Measurements from ENCODE around the gene A2M. TPM values are rescaled to one million over a fixed set of nuclear protein-coding genes. Genes with fewer than 3 reads are reported as not detected.
A peak's percentile ranks its signal among the peaks of the same experiment; 100 is the strongest.

The A2M gene
- total and polyA plus RNA-seq, 2 of the 13 experiments (the other 11 are each of a cell fraction or from before 2014, with no cell fraction given) = 2,807 to 6,551 TPM

DNA sequence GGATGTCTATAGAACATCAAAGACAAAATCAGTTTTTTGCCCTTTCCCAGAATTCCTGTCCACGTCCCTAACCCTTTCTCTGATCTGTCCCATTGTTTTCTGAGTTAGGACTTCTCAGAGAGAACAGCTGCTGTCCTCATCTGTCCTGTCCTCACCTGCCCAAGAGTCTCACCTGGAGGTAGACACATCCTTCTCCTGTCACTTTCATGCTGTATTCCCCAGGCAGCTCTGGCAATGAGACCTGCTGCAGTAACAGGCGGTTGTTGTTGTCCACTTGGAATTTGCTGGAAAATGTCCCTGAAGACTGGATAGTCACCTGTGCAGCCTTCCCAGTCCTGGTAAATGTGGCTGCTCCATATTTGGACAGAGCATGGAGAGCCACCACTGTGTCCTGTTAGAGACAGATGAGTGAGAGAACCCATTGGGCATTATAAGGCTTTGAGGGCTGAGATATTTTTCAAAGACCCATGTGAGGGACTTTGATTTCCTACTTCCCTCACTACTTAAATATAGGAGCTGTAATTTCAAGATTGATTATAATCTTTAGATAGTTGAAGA is 43.2 kb downstream of the A2M start (continued):
- TF ChIP-seq, protein P1, sequence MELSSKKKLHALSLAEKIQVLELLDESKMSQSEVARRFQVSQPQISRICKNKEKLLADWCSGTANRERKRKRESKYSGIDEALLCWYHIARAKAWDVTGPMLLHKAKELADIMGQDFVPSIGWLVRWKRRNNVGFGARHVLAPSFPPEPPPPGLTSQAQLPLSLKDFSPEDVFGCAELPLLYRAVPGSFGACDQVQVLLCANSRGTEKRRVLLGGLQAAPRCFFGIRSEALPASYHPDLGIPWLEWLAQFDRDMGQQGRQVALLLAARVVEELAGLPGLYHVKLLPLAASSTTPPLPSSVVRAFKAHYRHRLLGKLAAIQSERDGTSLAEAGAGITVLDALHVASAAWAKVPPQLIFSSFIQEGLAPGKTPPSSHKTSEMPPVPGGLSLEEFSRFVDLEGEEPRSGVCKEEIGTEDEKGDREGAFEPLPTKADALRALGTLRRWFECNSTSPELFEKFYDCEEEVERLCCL (CRISPR knock-in tag; IDR thresholded peaks at IDR 0.05; ENCODE audit: borderline replicate concordance) = no peak
- TF ChIP-seq TRIM22 (IDR thresholded peaks at IDR 0.05) = no peak
- TF ChIP-seq ZBTB7B (CRISPR knock-in tag; IDR thresholded peaks at IDR 0.05) = no peak
- TF ChIP-seq HNRNPUL1 (IDR thresholded peaks at IDR 0.05; ENCODE audit: low read depth, low read length) = no peak
- no peak for TF ChIP-seq MAX (IDR thresholded peaks at IDR 0.05)
- TF ChIP-seq ZNF747 (CRISPR knock-in tag; IDR thresholded peaks at IDR 0.05; ENCODE audit: borderline replicate concordance) = no peak
- TF ChIP-seq PRMT3 (CRISPR knock-in tag; IDR thresholded peaks at IDR 0.05; ENCODE audit: borderline replicate concordance, low read depth) = no peak
- 0 out of 2 replicates have a peak, but pooled peaks have one; percentile 44 for TF ChIP-seq ZNF772 (CRISPR knock-in tag; IDR thresholded peaks at IDR 0.05)
- no peak for TF ChIP-seq SRF (IDR thresholded peaks at IDR 0.05; ENCODE audit: low read depth, low read length)
- TF ChIP-seq, protein P2, sequence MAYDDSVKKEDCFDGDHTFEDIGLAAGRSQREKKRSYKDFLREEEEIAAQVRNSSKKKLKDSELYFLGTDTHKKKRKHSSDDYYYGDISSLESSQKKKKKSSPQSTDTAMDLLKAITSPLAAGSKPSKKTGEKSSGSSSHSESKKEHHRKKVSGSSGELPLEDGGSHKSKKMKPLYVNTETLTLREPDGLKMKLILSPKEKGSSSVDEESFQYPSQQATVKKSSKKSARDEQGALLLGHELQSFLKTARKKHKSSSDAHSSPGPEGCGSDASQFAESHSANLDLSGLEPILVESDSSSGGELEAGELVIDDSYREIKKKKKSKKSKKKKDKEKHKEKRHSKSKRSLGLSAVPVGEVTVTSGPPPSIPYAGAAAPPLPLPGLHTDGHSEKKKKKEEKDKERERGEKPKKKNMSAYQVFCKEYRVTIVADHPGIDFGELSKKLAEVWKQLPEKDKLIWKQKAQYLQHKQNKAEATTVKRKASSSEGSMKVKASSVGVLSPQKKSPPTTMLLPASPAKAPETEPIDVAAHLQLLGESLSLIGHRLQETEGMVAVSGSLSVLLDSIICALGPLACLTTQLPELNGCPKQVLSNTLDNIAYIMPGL (CRISPR knock-in tag; IDR thresholded peaks at IDR 0.05; ENCODE audit: borderline replicate concordance in 1 of 2, low read depth in 1 of 2) = no peak
- no peak for TF ChIP-seq KDM2A (CRISPR knock-in tag; IDR thresholded peaks at IDR 0.05; ENCODE audit: borderline replicate concordance, low read depth)
- no peak for TF ChIP-seq ZSCAN30 (CRISPR knock-in tag; IDR thresholded peaks at IDR 0.05)
- TF ChIP-seq, protein P3, sequence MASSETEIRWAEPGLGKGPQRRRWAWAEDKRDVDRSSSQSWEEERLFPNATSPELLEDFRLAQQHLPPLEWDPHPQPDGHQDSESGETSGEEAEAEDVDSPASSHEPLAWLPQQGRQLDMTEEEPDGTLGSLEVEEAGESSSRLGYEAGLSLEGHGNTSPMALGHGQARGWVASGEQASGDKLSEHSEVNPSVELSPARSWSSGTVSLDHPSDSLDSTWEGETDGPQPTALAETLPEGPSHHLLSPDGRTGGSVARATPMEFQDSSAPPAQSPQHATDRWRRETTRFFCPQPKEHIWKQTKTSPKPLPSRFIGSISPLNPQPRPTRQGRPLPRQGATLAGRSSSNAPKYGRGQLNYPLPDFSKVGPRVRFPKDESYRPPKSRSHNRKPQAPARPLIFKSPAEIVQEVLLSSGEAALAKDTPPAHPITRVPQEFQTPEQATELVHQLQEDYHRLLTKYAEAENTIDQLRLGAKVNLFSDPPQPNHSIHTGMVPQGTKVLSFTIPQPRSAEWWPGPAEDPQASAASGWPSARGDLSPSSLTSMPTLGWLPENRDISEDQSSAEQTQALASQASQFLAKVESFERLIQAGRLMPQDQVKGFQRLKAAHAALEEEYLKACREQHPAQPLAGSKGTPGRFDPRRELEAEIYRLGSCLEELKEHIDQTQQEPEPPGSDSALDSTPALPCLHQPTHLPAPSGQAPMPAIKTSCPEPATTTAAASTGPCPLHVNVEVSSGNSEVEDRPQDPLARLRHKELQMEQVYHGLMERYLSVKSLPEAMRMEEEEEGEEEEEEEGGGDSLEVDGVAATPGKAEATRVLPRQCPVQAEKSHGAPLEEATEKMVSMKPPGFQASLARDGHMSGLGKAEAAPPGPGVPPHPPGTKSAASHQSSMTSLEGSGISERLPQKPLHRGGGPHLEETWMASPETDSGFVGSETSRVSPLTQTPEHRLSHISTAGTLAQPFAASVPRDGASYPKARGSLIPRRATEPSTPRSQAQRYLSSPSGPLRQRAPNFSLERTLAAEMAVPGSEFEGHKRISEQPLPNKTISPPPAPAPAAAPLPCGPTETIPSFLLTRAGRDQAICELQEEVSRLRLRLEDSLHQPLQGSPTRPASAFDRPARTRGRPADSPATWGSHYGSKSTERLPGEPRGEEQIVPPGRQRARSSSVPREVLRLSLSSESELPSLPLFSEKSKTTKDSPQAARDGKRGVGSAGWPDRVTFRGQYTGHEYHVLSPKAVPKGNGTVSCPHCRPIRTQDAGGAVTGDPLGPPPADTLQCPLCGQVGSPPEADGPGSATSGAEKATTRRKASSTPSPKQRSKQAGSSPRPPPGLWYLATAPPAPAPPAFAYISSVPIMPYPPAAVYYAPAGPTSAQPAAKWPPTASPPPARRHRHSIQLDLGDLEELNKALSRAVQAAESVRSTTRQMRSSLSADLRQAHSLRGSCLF (CRISPR knock-in tag; IDR thresholded peaks at IDR 0.05; ENCODE audit: borderline replicate concordance) = no peak
- TF ChIP-seq HIC2 (CRISPR knock-in tag; IDR thresholded peaks at IDR 0.05; ENCODE audit: low read depth) = no peak
- TF ChIP-seq KAT2B (IDR thresholded peaks at IDR 0.05; ENCODE audit: borderline replicate concordance, low read depth, low read length) = no peak
- TF ChIP-seq IRX3 (CRISPR knock-in tag; IDR thresholded peaks at IDR 0.05; ENCODE audit: borderline replicate concordance, low read depth) = 0 out of 2 replicates have a peak, but pooled peaks have one; percentile 27

Measured in HepG2 (cell line).